Measurements from ENCODE around the gene MYH4. TPM values are rescaled to one million over a fixed set of nuclear protein-coding genes. Genes with fewer than 3 reads are reported as not detected.

Gene MYH4
- total and polyA plus RNA-seq, 4 donors: 0.19 TPM; not detected in 3

DNA sequence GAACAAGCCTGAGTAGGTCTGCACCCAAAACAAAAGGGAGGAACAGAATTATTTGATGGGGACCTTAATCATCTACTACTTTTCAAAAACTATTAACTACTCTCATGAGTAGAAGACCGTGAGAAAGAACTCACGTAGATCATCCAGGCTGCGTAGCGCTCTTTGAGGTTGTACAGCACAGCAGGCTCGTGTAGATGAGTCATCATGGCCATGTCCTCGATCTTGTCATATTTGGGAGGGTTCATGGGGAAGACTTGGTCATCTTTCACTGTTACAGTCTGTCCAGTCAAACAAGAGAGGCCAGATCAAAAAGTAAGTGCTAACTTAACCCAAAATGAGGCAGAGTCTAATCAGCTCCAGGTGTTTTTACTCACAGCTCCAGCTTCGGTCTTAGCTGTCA lies 46.7 kb upstream of the MYH4 start:
- H3K4me3 ChIP-seq (ENCODE audit: low read depth in 1 of 3, low read length in 3 of 3): no peak overlapping the region
- H3K9ac ChIP-seq (ENCODE audit: low read depth in 1 of 2, low read length in 2 of 2): no peak overlapping the region
- H3K9me3 ChIP-seq (ENCODE audit: control insufficient read depth in 4 of 4, low read length in 3 of 4): no peaks in the 10 kb centered on the region
- H3K27ac ChIP-seq (ENCODE audit: low read depth in 1 of 2, low read length in 2 of 2): no peak overlapping the region
- TF ChIP-seq, protein P1, sequence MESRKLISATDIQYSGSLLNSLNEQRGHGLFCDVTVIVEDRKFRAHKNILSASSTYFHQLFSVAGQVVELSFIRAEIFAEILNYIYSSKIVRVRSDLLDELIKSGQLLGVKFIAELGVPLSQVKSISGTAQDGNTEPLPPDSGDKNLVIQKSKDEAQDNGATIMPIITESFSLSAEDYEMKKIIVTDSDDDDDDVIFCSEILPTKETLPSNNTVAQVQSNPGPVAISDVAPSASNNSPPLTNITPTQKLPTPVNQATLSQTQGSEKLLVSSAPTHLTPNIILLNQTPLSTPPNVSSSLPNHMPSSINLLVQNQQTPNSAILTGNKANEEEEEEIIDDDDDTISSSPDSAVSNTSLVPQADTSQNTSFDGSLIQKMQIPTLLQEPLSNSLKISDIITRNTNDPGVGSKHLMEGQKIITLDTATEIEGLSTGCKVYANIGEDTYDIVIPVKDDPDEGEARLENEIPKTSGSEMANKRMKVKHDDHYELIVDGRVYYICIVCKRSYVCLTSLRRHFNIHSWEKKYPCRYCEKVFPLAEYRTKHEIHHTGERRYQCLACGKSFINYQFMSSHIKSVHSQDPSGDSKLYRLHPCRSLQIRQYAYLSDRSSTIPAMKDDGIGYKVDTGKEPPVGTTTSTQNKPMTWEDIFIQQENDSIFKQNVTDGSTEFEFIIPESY (IDR thresholded peaks at IDR 0.05): no peak
- no peak for TF ChIP-seq NR2F2 (IDR thresholded peaks at IDR 0.05)
- TF ChIP-seq, protein P2, sequence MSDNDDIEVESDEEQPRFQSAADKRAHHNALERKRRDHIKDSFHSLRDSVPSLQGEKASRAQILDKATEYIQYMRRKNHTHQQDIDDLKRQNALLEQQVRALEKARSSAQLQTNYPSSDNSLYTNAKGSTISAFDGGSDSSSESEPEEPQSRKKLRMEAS (IDR thresholded peaks at IDR 0.05): no peak
- TF ChIP-seq JUND (IDR thresholded peaks at IDR 0.05): no peak
- no peak for TF ChIP-seq HNF4A (conservative IDR thresholded peaks at IDR 0.05)
- no peak for TF ChIP-seq FOXA2 (IDR thresholded peaks at IDR 0.05)
- TF ChIP-seq, protein P3, sequence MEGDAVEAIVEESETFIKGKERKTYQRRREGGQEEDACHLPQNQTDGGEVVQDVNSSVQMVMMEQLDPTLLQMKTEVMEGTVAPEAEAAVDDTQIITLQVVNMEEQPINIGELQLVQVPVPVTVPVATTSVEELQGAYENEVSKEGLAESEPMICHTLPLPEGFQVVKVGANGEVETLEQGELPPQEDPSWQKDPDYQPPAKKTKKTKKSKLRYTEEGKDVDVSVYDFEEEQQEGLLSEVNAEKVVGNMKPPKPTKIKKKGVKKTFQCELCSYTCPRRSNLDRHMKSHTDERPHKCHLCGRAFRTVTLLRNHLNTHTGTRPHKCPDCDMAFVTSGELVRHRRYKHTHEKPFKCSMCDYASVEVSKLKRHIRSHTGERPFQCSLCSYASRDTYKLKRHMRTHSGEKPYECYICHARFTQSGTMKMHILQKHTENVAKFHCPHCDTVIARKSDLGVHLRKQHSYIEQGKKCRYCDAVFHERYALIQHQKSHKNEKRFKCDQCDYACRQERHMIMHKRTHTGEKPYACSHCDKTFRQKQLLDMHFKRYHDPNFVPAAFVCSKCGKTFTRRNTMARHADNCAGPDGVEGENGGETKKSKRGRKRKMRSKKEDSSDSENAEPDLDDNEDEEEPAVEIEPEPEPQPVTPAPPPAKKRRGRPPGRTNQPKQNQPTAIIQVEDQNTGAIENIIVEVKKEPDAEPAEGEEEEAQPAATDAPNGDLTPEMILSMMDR (IDR thresholded peaks at IDR 0.05; ENCODE audit: low read depth, low read length, missing input control): no peak
- no peak for TF ChIP-seq SP1 (IDR thresholded peaks at IDR 0.05)
- TF ChIP-seq, protein P4, sequence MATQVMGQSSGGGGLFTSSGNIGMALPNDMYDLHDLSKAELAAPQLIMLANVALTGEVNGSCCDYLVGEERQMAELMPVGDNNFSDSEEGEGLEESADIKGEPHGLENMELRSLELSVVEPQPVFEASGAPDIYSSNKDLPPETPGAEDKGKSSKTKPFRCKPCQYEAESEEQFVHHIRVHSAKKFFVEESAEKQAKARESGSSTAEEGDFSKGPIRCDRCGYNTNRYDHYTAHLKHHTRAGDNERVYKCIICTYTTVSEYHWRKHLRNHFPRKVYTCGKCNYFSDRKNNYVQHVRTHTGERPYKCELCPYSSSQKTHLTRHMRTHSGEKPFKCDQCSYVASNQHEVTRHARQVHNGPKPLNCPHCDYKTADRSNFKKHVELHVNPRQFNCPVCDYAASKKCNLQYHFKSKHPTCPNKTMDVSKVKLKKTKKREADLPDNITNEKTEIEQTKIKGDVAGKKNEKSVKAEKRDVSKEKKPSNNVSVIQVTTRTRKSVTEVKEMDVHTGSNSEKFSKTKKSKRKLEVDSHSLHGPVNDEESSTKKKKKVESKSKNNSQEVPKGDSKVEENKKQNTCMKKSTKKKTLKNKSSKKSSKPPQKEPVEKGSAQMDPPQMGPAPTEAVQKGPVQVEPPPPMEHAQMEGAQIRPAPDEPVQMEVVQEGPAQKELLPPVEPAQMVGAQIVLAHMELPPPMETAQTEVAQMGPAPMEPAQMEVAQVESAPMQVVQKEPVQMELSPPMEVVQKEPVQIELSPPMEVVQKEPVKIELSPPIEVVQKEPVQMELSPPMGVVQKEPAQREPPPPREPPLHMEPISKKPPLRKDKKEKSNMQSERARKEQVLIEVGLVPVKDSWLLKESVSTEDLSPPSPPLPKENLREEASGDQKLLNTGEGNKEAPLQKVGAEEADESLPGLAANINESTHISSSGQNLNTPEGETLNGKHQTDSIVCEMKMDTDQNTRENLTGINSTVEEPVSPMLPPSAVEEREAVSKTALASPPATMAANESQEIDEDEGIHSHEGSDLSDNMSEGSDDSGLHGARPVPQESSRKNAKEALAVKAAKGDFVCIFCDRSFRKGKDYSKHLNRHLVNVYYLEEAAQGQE (IDR thresholded peaks at IDR 0.05): no peak
- no peak for TF ChIP-seq EGR1 (IDR thresholded peaks at IDR 0.05; ENCODE audit: low read depth in 2 of 2)
- TF ChIP-seq YY1 (IDR thresholded peaks at IDR 0.05): no peak
- no peak for TF ChIP-seq RAD21 (IDR thresholded peaks at IDR 0.05)
- TF ChIP-seq FOXA1 (IDR thresholded peaks at IDR 0.05): no peak
- no peak for TF ChIP-seq RXRA (IDR thresholded peaks at IDR 0.05)
- no peak for TF ChIP-seq HNF4G (IDR thresholded peaks at IDR 0.05)
- no peak for TF ChIP-seq GABPA (IDR thresholded peaks at IDR 0.05 in 1 of 2, conservative IDR thresholded peaks at IDR 0.05 in 1 of 2)
- DNase-seq (ENCODE audit: low spot score): no peak
- H3K4me1 ChIP-seq (ENCODE audit: control insufficient read depth in 4 of 4, insufficient read depth in 4 of 4, low read length in 3 of 4): peaks cover 0 to 2% (median 0%) of the 10 kb centered on the region in 4 donors
- H3K36me3 ChIP-seq (ENCODE audit: control insufficient read depth in 4 of 4, insufficient read depth in 3 of 4, low read depth in 1 of 4, low read length in 3 of 4): no peaks in the 10 kb centered on the region
- H3K27me3 ChIP-seq (ENCODE audit: control insufficient read depth in 4 of 4, insufficient read depth in 4 of 4, low read length in 3 of 4): no peaks in the 10 kb centered on the region
- WGBS: 79% methylated on average over 7 of the region's 7 CpGs

All from liver (tissue), 9 donors.